GM08714 (cell line): ENCODE data around the gene TEAD4.

ENCODE experiments used
- H3K4me3 ChIP-seq: fragments of 200-500 bp; sonication (Bioruptor generic); 2 replicates; pipeline ENCODE4 v1.5.1; 2014; ENCODE audit warnings: mild to moderate bottlenecking, low read length, inconsistent platforms
- ZNF274 ChIP-seq: IDR thresholded peaks from 2 replicates; pipeline ENCODE4 v1.6.1; 2012; ENCODE audit warnings: mild to moderate bottlenecking, low read depth, low read length

The TEAD4 gene

DNA sequence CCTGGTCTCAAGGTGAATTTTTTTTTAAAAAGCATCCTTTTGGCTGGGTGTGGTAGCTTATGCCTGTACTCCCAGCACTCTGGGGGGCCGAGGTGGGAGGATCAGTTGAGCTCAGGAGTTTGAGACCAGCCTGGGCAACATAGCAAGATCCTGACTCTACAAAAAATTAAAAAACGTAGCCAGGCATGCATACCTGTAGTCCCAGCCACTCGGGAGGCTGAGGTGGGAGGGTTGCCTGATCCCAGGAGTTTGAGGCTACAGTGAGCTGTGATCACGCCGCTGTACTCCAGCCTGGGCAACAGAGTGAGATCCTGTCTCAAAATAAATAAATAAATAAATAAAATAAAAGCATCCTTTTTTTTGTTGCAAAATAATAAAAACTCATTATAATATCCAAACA is 130.4 kb downstream of the TEAD4 start:
- no peak overlapping the region for H3K4me3 ChIP-seq
- TF ChIP-seq ZNF274: no peak
